GDM1 (cell line): ENCODE results near the gene TMEM218.

ENCODE experiments used
- DNase-seq: peaks from one replicate; lab custom pipeline; 2025; lab: John Stamatoyannopoulos, UW

TMEM218 gene

DNA sequence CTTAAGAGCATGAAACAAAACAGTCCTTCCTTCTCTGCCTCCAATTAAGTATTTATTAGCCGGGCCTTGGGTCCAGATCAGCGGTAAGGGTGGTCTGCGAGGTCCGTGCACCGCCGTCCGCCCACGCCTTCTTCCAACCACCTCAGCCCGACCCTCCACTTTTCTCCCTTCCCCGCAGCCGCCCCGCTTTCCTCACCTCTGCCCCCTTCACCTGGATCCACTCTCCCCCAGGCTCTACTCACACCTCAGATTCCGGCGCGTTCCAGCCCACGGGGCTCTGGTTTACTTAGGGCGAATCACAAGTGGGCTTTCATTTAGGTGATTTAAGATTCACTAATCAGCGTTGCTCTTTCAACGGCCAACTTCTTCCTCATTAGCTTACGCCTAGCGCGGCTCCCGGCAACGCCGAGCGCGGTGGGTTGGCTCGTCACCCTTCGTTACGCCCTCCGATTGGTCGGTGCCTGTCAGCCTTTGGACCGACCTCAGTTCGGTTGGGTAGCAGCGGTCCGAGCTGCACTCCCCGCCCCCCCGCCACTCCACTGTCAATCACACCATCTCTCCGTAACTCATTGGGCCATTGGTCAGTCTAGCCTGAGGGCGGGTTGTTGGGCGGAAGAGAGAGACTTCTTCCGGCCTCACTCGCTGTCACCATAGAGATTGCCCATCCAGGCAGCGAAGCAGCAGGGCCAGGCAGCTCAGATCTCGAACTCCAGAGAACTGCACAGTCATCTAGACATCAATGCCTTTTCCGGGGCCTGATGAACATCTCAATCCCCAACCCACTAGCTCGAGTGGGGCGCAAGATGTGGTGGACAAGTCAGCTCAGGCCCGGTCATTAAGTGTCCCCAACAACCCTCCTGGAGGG is at the start of gene TMEM218:
Gene TMEM218 (minus strand): TSS at position 284 of the 865 bp plus-strand sequence. CDS start 9,385 bp downstream, outside the sequence.
- peak; percentile 99 for DNase-seq

DNA sequence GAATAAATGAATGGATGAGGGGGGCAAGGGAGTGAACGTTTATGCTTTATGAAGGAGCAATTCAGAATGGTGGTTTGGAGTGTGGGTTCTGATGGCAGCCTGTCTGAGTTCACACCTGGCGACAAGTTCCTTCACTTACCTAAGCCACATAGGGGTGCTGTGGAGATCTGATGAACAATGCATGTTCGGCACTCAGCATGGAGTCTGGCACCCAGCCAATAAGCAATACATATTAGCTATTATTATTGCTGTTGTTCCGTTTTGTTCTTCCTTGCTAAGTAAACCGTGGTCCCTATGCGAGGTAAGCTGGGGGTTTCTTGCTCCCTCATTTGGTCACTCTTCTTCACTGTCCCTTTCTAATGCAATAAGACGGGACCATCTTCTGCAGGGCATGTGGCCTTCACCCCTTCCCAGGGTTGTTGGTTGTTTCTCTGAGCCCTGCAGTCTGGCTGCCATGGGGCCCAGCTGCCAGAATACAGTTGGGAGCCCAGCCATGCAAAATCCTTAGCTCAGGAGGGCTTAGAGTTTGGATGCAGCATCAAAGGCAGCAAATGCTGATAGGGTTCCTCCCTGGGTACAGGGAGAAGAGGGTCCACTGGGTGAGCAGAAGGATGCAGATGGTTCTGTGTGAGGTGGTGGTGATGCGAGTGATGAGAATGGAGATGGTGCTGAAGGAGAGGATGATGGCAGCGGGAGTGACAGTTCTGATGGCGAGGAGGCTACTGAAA is 46.7 kb upstream of the TMEM218 start:
- DNase-seq: no peak

DNA sequence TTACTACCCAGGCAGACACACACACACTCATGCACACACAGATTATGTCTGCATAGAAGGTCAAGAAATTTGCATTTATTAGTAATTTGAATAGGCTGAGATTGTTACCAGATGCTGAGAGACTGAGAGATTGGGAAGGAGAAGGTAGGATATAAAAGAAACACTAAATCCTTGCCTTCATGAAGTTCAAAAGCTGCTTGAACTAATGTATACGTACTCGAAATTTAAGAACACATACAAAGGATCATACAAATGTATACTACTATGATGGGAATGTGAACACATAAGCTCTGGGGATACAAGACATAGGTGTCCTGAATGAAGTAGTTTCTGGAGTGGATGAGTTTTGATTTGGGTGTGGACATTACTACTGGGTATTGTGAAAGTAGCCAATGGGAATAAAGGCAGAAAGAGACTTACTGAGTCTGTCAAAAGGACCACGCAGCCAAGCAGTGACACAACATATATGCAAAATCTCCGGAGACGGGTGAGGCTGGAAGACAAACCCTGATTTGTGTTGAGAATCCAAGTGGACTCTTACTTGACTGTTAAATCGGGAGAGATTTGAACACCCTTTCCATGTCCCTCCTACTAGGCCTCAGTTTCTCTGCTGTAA is 45.8 kb upstream of the TMEM218 start:
- DNase-seq: no peak

DNA sequence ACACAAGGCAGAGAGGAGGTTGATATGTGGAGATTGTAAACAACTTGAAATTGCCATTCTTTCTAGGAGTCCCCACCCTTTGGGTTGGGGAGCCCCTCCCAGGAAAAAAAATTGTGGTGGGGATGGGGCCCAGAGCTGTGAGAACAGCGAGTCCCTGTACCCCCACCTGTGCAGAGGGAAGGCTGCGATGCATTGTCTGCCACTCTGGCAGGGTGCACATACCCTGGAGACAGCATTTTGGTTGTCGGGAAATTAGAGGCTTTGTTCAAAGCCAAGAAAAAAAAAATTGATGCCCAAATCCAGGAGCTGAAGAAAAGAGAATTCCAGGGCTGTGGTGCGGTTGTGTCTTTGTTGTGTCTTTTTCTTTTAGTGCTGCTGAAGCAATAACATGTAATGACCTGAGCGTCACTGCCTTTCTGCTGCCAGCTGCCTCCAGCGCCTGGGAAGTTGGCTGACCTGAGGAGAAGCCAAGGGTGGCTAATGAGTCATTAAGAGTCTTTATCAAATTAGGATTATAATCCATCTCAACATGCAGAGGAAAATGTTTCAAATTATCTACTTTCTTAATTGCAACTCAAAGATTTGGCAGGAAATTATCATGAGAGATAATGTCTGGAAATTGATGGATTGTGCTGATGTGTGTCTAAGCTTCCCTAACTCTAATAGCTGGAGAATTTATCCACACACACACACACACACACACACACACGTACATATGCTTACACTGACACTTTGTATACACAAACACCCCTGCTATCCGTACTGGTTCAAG is 45.1 kb upstream of the TMEM218 start:
- DNase-seq: no peak

DNA sequence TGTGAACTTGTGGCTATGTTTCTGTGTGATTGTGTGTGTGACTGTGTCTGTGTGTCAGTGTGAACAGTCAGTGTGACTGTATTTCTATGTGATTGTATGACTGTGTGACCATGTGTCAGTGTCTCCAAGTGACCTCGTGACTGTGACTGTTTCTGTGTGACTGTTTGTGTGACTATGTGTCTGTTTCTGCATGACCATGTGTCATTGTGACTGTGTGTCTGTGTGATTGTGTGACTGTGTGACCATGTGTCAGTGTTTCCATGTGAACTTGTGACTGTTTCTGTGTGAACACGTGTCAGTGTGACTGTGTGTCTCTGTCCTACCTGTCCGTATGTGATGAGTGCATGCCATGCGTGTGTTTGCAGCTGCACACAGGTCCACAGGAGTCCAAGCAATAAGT is 44.3 kb upstream of the TMEM218 start:
- DNase-seq: no peak

DNA sequence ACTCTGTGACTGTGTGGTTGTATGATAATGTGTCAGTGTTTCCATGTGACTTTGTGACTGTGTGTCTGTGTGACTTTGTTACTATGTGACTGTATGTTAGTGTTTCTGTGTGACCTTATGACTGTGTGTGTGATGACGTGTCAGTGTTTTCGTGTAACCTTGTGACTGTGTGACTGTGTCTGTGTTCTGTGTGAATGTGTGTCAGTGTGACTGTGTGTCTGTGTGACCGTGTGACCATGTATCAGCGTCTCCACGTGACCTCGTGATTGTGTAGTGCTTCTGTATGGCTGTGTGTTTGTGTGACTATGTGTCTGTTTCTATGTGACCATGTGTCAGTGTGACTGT is 43.6 kb upstream of the TMEM218 start:
- no peak for DNase-seq

DNA sequence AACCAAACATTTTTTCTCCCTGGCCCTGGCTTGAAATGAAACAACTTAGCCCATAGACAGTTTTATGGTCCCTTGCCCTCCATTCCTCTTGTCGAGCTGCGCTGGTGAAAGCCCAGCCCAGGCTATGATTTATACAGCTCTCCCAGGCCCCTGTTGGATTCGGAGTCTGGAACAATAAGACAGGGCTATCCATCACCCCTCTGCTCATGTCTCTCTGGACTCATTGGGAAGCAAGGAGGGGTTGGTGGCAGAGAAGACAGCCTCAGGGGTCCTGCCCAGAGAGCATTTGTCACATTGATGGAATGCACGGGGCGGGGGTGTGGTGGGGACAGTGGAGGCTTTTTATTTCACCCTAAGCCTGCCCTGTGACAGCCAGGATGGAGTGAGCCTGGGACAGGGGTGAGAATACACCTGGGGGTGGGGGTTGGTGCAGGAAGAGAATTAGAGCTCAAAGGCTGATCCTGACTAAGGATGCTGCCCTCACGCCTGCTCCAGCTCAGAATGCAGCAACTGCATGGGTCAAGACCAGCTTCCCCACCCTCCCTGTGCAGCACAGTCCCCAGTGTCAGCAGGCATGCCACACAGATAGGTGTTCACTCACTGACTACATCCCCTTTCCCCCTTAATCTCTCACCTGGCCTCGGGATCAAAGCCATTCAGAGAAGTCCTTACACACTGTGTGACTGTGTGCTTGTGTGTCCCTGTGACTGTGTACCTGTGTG is 43.1 kb upstream of the TMEM218 start:
- DNase-seq: no peak

DNA sequence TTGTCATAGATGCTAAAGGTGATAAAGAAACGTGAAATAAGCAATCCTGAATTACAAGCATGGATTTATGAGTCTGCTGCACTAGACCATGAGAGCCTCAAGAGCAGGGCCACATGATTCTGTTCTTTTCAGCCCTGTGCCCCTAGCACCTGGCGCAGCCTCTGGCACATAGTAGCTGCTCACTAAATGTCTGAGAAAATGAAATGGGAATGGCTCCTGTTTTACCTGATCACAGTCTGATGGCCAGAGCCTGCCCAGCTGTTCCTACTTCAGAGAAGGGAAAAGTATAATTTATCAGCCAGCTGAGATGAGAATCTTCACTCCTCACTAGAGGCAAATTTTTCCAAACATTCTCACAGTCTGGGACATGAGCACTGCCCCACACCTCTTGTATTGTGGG is 42.4 kb upstream of the TMEM218 start:
- DNase-seq: no peak

DNA sequence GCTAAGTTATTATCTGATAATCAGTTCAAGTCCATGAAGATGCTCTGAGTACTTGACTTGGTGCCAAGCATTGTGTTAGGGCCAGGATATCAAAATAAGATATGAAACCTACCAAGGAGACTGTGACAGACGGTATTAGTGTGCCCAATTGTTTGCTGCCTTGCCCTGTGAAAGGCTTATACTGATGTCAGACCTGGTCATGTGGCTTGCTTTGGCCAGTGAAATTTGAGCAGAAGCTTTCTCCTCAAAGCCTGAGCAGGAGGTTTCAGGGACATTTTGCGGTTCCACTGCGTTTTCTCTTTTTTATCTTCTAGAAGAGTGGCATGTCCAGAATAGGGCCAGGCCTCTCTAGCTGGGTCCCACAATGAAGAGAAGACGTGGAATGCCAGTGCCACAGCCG is 37.3 kb upstream of the TMEM218 start:
- no peak for DNase-seq

DNA sequence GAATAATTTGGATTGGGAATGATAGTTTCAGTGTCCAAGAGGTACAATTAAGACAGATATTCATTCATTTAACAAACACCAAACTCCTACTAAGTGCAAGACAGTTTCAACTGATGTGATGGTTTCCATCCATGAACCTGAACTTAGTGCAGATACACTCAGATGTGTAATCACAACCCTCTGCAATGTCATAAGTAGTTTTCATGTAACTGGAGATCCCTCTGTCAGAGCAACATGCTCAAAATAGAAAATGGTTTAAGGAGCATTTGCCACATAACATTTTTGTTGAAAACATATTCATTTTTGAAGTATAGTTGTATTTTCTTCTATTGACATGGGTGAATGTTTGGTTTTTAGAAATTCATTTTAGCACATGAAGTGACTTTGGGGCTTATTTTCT is 36.6 kb upstream of the TMEM218 start:
- DNase-seq: no peak

DNA sequence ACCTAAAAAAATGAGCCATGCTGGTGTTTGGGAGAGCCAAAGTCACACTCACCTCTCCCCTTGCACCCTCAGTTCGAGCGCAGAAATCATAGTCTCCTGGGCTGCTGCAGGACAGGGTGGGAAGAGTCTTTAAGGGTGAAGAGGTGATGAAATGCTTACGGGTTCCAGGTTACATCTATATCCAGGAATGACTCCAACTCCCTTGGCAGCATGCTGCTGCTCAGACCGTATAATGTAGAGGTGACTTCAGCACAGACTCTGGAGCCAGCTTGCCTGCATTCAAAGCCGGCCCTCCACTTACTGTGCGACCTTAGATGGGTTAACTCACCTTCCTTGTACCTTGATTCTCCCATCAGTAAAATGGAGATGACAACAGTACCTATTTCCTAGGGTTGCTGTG is 35.9 kb upstream of the TMEM218 start:
- DNase-seq: no peak

DNA sequence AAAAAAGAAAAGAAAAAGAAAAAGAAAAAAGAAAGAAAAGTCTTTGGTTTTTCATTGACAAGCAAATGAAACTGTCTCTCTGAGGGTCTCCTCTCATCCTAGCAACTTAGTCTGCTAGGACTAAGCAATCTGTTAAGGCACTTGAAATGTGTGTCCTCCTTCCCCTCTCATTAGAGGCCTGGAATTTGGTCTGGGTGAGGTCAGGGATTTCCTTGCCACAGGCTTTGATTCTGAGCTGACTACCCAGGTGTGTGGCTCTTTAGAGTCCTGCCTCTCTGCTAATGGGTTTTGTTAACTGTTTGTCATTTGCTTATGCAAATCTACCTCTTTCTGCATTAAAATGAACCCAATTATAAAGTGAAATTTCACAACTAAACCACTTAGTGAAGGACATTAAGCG is 34.8 kb upstream of the TMEM218 start:
- no peak for DNase-seq

DNA sequence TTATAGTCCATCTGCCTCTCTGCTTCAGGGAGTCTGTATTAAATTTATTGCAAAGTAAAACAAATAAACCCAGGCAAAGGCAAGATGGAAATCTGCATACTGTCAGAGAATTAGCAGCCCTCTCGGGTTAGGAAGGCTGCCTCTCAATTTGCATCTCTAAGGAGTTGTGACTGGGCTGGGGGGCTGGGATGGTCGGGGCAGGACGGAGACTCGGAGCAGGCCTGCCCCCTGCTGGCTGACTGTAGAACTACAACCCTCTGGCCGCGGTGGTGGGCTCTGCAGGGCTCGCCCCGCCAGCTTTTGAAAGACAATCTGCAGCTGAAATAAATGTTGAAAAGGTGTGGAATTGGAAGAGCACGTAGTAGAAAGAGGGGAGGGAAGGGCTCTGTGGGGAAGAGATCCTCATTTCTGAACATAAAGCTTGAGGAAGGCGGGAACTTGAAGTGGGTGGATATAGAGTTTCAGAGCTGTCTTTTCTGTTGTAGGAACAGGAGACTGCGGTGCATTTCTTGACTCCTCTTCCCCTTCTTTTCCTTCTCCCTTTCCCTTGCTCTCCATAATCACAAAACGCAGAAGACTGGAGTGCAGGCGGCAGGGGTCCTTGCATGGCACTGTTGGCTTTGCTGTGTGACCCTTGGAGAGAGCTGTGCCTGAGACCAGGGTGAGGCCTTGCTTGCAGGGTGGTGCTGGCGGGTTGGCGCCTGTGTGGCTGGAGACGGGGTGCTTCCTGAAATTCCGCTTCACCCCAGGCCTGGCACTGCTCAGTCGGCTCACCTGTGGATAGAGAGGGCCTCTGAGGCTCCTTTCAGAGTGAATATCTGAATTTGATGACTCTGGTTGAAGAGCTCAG is 30.5 kb upstream of the TMEM218 start:
- peak; percentile 20 for DNase-seq

DNA sequence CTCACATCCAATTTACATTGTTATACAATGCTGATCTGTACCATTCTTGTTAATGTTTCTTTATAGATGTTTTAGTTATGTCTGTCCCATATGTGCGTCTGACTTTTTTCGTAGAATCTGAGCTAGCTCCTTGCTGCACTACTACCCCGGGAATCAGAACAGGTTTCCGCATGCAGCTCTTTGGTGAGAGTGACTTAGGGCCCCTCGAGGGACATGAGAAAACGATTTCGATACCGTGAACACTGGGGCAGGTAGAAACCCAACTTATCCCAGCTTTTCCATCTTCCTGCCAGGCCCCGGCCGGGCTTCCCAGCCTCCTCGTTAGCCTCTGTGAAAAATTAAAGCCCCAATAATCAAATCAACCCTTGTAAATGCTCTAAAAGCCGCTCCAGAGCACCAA is 29.8 kb upstream of the TMEM218 start:
- no peak for DNase-seq

DNA sequence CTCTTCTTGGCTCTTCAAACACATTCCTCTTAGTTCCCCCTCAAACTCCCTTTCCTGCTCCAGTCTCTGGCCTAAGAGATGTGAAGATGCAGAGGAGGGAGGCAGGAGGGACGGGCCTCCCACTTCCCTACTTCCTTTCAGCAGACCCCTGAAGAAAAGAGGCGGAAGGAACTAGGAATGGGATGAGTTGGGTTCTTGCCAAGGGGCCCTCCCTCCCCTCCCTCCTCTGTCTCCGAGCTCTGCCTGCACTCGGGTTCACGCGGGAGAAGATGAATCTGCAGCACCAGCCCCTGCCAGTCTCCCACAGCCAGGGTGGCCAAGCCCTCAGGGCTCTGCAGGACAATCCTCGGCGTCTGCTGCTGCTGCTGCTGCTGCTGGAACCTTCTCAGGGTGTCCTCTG is 28.8 kb upstream of the TMEM218 start:
- no peak for DNase-seq

DNA sequence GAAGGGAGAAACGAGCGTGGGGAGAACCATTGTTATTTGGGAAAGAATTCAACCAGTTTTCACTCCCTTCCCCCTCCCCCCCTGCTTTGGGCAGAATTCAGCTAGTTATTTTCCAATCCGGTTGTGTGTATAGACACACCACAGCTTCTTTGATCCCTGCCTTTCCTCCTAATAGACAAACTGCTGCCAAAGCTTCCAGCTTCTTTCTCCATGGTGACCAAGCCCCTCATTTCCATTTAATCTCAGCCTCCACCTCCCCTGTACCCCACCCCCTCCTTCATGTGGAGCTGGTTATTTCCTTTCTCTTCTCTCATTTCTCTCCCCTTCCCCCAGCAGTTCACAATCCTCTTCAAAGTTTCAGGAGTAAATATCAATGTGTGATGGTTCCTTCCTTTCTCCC is 28.4 kb upstream of the TMEM218 start:
- no peak for DNase-seq

DNA sequence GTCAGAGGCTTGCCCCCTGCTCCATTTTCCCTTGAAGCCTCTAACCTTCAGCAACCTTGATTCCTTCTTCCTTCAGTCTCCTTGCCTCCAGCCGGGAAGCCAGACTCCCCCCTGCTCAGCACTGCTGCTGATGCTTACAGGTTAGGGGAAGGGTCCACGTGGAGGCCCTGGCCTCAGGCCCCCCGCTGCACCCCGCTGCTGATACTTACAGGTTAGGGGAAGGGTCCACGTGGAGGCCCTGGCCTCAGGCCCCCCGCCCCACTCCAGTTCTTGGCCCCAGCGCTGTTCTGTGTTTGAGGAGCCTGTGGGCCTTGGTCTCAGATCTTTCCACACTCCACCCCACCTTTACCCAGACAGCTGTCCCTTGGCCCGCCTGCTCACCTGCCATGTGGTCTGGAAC is 27.5 kb upstream of the TMEM218 start:
- no peak for DNase-seq

DNA sequence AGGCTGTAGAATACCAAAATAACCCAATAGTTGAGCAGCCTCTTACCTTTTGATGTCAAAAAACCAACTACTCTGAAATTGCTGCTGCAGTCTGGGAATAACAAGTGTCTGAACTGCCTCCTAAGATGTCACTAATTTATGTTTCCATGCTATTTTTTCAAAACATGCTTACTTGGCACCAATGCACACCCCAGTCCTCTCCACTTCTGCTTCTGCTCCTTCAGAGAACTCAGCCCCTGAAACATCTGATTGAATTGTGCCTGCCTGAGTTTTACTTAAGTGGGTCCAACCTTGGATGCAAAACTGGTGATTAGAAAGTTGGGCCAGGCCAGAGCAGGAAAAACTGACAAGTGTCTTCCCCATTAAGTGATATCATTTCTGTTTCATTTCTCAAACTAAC is 24.6 kb upstream of the TMEM218 start:
- no peak for DNase-seq

DNA sequence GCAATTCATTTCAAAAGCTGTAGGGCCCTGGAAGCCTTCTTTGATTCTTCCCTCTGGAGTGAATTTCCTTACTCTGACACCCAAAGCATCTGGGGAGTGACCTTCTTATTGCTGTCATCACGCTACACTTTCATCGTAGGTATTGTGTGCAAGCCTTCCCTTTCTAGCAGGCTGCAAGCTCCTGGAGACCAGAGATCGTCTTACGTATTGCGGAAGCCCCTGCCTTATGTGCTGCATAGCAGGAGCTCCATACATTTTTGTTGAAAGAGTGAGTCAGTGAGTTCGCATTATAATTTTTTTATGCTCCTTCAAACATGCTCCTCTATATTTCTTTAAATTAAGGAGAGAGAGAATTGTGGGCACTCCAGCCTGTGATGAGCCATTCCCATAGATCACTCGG is 21.2 kb upstream of the TMEM218 start:
- no peak for DNase-seq

DNA sequence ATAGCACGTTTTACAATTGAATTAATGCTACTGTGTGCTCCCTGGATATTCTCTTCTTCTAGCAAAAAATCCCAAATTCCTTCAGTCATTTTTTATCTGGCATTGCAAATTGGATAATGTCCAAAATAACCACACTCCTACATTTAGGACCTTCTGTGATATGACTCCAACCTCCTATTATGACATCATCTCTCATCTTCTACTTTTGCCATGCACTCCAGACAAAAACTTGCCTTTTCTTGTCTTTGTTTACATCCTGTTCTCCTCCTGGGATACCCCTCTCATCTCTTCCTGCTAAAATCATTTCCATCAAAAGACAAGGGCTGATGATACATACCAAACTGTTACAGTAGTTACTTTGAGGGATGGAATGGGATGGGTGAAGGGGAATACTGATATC is 20.6 kb upstream of the TMEM218 start:
- DNase-seq: no peak
